Islet precursor cell (in vitro differentiated cells): ENCODE data around the gene TMEM151B.
A peak's percentile ranks its signal among the peaks of the same experiment; 100 is the strongest.

Source experiments
- DNase-seq: peaks from one replicate; pipeline ENCODE4 v3.0.0-alpha.2; 2018

TMEM151B gene

GRCh38 chr6:44285552-44286284 is 15.5 kb downstream of the TMEM151B start:
- DNase-seq: no peak

DNA sequence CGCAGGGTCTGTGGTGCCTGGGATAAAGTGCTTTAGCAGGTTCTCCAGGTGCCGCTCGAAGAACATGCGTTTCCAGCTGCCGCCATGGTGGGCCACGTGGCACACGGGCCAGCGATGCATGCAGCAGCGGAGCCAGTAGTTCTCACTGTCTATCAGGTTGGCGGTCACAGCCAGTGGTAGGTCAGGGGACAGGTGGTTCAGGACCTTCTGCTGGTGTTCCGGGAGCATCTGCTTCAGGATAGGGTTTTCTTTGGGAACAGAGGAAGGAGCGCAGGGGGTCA is 16.0 kb downstream of the TMEM151B start:
- no peak for DNase-seq

DNA sequence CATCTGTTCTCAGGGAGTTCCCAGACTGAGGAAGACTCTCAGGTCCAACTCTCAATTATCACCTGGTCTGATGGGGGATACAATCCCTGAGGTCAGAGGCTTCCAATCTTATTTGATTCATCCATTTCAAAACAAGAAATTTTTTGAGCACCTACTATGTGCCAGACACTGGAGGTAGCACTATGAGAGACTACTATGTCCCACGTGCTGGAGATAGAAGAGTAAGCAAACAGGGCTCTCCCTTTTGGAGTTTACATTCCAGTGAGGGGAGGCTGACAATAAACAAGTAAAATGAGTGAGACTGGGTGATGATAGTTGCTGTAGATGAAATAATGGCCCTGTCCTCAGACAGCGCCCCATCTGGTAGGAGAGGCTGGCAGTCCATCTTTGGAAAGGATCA is 16.5 kb downstream of the TMEM151B start:
- DNase-seq: no peak

DNA sequence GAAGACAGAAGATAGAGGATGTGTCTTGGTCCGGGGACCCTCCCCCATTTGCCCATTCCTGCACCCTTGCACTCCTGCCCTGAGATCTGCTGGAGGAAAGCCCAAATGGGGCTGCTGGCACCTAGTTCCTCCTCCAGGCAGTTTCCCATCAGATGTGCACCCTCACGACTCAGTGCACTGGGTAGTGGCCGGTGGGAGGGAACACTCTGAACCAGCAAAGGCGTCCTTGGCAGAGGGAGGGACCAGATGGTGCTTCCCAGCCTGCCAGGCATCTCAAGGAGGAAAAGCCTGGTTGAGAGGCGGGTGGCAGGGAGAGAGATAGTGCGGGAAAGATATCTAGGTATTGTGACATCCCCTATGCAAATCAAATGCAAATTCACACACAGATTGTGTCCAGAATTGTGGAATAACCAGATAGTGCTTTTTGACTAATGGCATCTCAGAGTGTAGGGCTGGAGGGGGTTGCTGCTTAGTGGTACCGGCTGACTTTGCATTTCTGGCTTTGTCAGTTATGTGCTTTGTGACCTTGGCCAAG is 19.5 kb downstream of the TMEM151B start:
- DNase-seq: no peak

DNA sequence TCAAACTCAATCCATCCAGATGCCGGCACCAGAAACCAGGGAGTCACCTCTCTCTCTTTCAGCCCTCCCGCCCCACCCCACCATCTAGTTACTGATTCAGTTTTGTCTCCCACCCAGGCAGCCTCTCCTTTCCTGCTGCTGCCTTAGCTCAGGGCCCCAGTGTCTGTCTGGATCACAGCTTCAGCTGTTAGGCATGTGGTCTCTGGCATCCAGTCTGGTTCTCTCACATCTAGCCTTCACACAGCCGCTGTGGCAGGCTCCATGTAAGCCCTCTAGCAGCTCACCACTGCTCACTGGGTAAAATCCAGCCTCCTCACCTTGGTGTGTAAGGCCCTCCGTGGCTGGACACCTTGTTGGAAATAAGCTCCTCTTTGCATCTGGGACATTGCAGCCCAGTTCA is 21.6 kb downstream of the TMEM151B start:
- DNase-seq: no peak

GRCh38 chr6:44292661-44293365 is 22.6 kb downstream of the TMEM151B start:
- DNase-seq: no peak

- DNase-seq: no peak
These were observed 24.9 kb downstream of the TMEM151B start for GRCh38 chr6:44294832-44295791.

- no peak for DNase-seq
These were observed 27.1 kb downstream of the TMEM151B start for GRCh38 chr6:44297063-44298038.

DNA sequence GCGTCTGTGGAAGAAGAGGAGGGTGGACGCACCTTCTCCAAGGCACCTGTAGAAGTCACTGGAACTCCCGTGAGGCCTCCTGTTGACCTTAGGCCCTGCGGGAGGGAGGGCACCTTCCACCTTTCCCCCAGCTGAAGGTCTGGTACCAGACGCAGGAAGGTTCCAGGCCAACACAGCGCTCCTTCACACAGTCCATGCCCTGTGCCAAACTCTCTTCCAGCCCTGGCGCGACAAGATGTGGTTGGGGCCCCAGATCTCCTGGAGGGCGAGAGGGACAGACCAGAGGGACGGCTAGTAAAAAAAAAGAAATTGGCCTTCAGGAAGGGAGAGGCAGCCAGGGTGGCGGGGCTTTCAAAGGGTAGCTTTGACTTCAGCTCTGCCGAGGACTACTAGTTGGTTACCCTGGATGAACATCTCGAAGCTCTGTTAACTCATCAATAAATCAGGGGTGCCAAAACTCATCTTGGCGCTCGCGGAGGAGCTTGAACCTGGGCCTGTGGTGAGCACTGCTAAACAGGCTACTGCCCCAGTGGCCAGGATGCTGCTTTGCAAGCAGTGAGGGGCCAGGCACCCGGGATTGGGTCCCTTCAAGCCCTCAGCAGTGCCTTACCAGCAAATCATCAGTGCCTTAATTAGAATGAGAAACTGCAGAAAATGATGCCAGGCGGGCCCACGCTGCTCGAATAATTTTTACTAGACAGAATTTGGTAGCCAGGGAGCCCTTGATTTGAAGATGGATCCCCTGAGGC is 28.0 kb downstream of the TMEM151B start:
- no peak for DNase-seq

DNA sequence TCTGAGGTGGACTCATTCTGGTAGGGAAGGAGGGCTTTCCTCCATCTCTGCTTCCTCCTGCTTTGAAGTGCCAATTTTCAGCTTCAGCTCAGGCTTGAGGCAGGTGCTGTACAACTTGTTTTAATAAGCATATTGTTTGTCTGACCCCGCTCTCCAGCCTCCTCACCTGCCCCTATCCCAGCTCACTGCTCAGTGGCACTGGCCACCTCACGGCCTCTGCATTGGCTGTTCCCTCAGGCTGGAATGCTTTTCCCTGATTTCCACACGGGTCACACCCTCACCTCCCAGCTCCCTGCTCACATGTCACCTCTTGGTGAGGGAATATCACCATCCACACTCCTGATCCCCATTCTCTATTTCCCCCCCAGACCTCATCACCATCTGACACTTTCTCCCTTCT is 28.6 kb downstream of the TMEM151B start:
- no peak for DNase-seq

DNA sequence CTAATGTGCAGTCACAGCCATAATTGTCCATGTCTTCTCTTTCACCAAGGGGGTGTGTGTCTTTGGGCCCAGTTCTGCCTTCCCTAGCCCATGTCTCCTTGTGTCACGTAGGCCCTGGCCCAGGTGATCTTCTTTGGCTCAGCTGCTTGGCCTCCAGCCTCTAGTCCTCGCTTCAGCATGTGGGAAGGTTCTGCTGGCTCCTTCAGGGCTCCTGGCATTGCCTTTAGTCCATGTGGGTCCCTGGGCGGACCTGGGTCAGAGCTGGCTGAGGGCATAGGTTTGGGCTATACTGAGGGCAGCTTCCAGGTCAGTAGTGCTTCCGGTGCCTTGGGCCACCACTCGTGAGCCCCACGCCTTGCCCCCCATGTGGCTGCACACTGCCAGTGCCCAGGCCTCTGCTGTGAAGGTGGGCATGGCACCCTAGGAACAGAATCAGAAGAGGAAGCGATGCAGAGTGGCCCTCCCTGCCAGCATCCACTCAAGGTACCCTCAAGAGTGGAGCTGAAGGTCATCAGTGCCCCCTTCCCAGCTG is 30.1 kb downstream of the TMEM151B start:
- DNase-seq: no peak

- DNase-seq: no peak
These were observed 30.9 kb downstream of the TMEM151B start for GRCh38 chr6:44301106-44301505.

DNA sequence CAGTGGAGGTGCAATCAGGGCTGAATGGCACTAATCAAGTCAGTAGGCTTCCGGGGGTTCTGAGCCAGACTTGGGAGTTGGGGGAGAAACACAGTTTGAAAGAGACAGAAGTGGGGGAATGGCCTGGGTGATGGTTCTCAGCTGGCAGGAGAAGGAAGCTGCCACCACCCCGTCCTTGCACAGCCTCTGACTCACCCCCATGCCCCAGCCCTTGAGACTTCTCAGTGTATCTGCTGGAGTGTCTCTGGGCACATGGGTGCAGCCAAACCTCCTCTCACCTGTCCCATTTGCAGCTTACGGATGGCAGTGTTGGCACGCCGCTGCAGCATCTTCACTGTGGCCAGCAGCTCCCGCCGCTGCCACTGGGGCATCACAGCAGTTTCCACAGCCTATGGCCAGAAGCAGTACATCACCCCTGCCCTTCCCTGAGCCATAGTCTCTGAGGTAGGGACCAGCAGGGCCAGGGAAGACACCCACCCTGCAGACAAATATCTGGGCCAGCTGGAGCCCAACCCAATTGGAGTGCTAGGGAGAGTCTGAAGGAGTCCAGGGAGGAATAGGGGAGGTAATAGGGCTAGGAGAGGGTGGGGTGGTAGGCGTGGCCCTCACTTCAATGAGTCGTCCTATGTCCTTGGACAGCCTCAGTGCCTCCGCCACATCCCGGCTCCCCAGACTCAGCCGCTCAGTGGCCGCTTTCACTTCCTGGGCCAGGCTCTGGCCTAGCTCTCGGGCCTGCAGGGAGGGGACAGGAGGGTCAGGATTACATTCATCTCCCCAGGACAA is 31.7 kb downstream of the TMEM151B start:
- no peak for DNase-seq

GRCh38 chr6:44302856-44303255 is 32.6 kb downstream of the TMEM151B start:
- no peak for DNase-seq

- DNase-seq: no peak
These were observed 33.6 kb downstream of the TMEM151B start for GRCh38 chr6:44303842-44304241.

DNA sequence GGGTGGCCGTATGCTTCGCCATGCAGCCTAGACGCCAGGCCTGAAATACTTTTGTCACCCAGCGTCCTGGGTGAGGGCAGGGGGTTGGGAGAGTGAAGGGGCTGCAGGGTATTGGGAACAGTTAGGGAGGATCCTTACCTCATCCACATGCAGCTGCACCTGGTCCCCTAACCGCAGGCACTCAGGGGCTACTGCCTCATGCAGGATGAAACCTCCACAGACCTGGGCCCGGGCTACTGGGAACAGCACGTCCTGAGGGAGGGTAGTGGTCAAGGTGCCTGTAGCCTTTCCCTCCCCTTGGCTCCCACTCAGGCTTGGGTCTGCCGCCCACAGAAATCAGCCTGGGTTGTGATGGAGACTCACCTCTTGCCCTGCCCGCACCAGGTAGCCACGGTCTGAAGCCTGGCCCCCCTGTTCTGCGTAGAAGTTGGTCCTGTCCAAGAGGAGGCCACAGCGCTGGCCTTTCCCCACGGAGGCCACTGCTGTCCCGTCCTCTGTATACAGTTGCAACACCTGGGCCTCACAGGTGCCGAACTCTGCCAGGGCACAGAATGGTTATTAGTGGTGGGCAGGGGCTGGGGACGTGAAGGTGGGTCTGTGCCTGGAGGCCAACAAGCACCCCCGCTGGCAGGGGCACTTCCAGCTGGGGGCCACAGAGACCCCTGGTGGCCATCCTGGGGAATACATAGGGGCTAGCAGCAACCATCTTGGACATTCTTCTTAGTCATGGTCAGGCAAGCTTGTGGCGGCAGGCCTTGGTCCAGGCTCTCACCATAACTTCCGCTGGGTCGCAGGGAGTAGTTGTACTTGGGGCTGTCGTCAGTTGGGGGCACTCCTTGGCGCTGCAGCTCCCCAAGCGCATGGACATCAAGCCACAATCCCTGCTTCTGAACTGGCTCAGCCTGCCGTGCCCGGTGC is 34.3 kb downstream of the TMEM151B start:
- peak; percentile 72 for DNase-seq

DNA sequence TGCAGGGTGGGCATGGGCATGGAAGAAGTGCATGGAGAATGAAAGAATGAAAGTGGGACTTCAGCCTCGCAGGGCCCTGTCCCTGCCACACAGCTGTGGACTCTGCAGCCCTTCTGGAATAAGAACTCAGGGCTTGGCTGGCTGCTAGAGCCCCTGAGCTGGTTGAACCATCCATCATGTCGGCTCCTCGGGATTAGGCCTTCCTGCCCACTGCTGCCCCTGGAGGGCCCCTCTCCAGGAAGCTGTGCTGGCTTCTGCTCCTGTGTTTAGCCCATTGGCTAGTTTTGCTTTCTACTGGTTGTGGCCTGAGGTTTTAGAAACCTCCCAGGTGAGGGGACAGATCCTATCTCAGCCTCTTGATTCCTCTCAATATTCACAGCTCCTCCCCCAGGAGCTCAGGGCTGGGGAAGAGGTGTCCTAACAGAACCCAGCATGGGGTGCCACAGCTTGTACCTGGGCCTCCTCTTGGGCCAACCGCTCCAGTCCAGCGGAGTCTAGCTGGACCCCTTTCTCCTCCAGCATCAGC is 35.0 kb downstream of the TMEM151B start:
- no peak for DNase-seq

- no peak for DNase-seq
These were observed 36.5 kb downstream of the TMEM151B start for GRCh38 chr6:44306710-44307109.

DNA sequence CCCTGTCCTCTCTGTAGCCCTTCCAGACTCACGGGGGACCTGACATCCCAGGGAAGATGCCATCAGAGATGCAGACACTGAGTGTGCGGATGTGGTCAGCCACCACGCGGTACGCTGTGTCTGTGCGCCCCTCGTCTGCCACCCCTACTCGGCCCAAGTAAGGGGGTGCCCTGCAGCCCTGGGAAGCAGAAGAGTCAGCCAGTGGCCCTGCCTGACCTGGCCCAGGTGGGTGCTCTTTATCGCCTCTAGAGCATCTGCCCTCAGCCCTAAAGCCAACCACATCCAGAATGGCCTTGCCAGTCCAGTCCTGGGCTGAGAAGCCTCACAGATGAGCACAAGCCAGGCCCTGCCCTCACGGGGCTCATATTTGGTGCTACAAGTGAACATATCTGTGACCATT is 37.0 kb downstream of the TMEM151B start:
- DNase-seq: no peak
